GM12878 (cell line): Measurements from ENCODE around the gene FIG4. TPM values are rescaled to one million over a fixed set of nuclear protein-coding genes. Genes with fewer than 3 reads are reported as not detected.

Source experiments
- BHLHE40 ChIP-seq, 2 experiments: fragments of 450-650 bp in 1 of 2; IDR thresholded peaks; 2 replicates each; pipeline ENCODE4 v1.6.1; 2011 to 2017; ENCODE audit warnings: low read depth in 2 of 2, borderline replicate concordance in 1 of 2, improper control_type of control experiment in 1 of 2, low read length in 1 of 2, mild to moderate bottlenecking in 1 of 2
- NFXL1 ChIP-seq: fragments of 450-650 bp; IDR thresholded peaks from 2 replicates; pipeline ENCODE4 v1.6.1; 2017; ENCODE audit warnings: antibody characterized with exemption, mild to moderate bottlenecking, borderline replicate concordance
- SP1 ChIP-seq: IDR thresholded peaks from one replicate; pipeline ENCODE4 v1.6.1; 2011; ENCODE audit warnings: low read depth, low read length
- YY1 ChIP-seq: IDR thresholded peaks from 2 replicates; pipeline ENCODE4 v1.6.1; 2011; ENCODE audit warnings: low read depth, mild to moderate bottlenecking, low read length
- polyA plus RNA-seq, 11 experiments: library from polyadenylated mRNA; depleted of rRNA in 4 of 11; unstranded in 6 of 11; stranded (reverse) in 5 of 11; fragments of >200 nt; fragmentation: Nextera tagmentation in 4 of 11; fragmentation: Illumina TruSeq in 1 of 11; extraction: Ambion mirVana in 4 of 11; extraction: Trizol in 1 of 11; gene quantifications; 1 replicate in 1 of 11; 2 replicates in 10 of 11; pipeline versions ENCODE4 v1.2.1 to v1.2.3, GENCODE V29; 2011 to 2016; ENCODE audit warnings: inconsistent platforms in 2 of 11, missing spikeins in 2 of 11, low read depth in 1 of 11
- total RNA-seq, 4 experiments: library from RNA; depleted of rRNA in 3 of 4; stranded (reverse); fragments of >200 nt in 3 of 4; fragmentation: Illumina TruSeq in 1 of 4; extraction: Trizol in 1 of 4; gene quantifications; 2 replicates each; pipeline versions ENCODE4 v1.2.1 to v1.2.3, GENCODE V29; 2013 to 2021
- TF ChIP-seq, protein P1 (sequence below): fragments of 450-650 bp; IDR thresholded peaks from 2 replicates; pipeline ENCODE4 v1.6.1; 2017; ENCODE audit warnings: borderline replicate concordance
- TF ChIP-seq, protein P2 (sequence below): IDR thresholded peaks from 2 replicates; pipeline ENCODE4 v1.6.1; 2012; ENCODE audit warnings: improper control_type of control experiment, low read depth, low read length; ENCODE audit not compliant: insufficient replicate concordance
- TF ChIP-seq, protein P3 (sequence below): fragments of 450-650 bp; conservative IDR thresholded peaks from 2 replicates; pipeline ENCODE4 v1.6.1; 2017; ENCODE audit warnings: mild to moderate bottlenecking, moderate library complexity
- TF ChIP-seq, protein P4 (sequence below): fragments of 450-650 bp; formaldehyde crosslinking; IDR thresholded peaks from 2 replicates; pipeline ENCODE4 v1.5.0; 2022; ENCODE audit warnings: mild to moderate bottlenecking, missing genetic modification characterization

Gene FIG4
- total and polyA plus RNA-seq, 10 of the 15 experiments (the other 5 are each of a cell fraction or from before 2014, with no cell fraction given): 3.8 to 23.2 (median 11.8) TPM

DNA sequence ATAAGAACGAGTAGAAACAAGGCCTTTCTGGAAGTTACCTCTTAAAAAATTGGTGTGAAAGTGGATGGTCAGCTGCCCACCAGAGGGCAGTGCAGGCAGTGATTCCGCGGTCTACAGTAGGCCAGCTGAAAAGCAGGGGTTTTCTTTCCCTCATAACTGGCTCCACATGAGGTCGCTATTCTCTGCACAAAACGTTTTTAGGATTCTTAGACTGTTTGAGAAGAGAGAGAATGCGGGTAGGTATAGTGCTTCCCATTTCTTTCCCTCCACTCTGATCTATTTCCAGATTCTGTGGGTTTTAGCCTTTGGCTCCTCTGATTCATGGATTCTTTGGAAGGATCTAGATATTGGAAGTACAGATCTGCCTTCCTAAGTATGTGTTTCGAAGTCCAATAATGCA is 14.2 kb downstream of the FIG4 start (continued):
- TF ChIP-seq, protein P1, sequence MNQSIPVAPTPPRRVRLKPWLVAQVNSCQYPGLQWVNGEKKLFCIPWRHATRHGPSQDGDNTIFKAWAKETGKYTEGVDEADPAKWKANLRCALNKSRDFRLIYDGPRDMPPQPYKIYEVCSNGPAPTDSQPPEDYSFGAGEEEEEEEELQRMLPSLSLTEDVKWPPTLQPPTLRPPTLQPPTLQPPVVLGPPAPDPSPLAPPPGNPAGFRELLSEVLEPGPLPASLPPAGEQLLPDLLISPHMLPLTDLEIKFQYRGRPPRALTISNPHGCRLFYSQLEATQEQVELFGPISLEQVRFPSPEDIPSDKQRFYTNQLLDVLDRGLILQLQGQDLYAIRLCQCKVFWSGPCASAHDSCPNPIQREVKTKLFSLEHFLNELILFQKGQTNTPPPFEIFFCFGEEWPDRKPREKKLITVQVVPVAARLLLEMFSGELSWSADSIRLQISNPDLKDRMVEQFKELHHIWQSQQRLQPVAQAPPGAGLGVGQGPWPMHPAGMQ: no peak
- TF ChIP-seq, protein P2, sequence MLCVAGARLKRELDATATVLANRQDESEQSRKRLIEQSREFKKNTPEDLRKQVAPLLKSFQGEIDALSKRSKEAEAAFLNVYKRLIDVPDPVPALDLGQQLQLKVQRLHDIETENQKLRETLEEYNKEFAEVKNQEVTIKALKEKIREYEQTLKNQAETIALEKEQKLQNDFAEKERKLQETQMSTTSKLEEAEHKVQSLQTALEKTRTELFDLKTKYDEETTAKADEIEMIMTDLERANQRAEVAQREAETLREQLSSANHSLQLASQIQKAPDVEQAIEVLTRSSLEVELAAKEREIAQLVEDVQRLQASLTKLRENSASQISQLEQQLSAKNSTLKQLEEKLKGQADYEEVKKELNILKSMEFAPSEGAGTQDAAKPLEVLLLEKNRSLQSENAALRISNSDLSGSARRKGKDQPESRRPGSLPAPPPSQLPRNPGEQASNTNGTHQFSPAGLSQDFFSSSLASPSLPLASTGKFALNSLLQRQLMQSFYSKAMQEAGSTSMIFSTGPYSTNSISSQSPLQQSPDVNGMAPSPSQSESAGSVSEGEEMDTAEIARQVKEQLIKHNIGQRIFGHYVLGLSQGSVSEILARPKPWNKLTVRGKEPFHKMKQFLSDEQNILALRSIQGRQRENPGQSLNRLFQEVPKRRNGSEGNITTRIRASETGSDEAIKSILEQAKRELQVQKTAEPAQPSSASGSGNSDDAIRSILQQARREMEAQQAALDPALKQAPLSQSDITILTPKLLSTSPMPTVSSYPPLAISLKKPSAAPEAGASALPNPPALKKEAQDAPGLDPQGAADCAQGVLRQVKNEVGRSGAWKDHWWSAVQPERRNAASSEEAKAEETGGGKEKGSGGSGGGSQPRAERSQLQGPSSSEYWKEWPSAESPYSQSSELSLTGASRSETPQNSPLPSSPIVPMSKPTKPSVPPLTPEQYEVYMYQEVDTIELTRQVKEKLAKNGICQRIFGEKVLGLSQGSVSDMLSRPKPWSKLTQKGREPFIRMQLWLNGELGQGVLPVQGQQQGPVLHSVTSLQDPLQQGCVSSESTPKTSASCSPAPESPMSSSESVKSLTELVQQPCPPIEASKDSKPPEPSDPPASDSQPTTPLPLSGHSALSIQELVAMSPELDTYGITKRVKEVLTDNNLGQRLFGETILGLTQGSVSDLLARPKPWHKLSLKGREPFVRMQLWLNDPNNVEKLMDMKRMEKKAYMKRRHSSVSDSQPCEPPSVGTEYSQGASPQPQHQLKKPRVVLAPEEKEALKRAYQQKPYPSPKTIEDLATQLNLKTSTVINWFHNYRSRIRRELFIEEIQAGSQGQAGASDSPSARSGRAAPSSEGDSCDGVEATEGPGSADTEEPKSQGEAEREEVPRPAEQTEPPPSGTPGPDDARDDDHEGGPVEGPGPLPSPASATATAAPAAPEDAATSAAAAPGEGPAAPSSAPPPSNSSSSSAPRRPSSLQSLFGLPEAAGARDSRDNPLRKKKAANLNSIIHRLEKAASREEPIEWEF: no peak
- TF ChIP-seq YY1: peak; percentile 78
- TF ChIP-seq NFXL1: no peak
- no peak for TF ChIP-seq SP1
- peak in 1 of 2 experiments; percentile 50; a peak in 2 of 4 replicates for TF ChIP-seq BHLHE40 (IDR thresholded peaks at IDR 0.05; ENCODE audit: borderline replicate concordance in 1 of 2, low read depth in 2 of 2, low read length in 1 of 2)
- TF ChIP-seq, protein P3, sequence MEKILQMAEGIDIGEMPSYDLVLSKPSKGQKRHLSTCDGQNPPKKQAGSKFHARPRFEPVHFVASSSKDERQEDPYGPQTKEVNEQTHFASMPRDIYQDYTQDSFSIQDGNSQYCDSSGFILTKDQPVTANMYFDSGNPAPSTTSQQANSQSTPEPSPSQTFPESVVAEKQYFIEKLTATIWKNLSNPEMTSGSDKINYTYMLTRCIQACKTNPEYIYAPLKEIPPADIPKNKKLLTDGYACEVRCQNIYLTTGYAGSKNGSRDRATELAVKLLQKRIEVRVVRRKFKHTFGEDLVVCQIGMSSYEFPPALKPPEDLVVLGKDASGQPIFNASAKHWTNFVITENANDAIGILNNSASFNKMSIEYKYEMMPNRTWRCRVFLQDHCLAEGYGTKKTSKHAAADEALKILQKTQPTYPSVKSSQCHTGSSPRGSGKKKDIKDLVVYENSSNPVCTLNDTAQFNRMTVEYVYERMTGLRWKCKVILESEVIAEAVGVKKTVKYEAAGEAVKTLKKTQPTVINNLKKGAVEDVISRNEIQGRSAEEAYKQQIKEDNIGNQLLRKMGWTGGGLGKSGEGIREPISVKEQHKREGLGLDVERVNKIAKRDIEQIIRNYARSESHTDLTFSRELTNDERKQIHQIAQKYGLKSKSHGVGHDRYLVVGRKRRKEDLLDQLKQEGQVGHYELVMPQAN: no peak
- TF ChIP-seq, protein P4, sequence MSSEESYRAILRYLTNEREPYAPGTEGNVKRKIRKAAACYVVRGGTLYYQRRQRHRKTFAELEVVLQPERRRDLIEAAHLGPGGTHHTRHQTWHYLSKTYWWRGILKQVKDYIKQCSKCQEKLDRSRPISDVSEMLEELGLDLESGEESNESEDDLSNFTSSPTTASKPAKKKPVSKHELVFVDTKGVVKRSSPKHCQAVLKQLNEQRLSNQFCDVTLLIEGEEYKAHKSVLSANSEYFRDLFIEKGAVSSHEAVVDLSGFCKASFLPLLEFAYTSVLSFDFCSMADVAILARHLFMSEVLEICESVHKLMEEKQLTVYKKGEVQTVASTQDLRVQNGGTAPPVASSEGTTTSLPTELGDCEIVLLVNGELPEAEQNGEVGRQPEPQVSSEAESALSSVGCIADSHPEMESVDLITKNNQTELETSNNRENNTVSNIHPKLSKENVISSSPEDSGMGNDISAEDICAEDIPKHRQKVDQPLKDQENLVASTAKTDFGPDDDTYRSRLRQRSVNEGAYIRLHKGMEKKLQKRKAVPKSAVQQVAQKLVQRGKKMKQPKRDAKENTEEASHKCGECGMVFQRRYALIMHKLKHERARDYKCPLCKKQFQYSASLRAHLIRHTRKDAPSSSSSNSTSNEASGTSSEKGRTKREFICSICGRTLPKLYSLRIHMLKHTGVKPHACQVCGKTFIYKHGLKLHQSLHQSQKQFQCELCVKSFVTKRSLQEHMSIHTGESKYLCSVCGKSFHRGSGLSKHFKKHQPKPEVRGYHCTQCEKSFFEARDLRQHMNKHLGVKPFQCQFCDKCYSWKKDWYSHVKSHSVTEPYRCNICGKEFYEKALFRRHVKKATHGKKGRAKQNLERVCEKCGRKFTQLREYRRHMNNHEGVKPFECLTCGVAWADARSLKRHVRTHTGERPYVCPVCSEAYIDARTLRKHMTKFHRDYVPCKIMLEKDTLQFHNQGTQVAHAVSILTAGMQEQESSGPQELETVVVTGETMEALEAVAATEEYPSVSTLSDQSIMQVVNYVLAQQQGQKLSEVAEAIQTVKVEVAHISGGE (CRISPR knock-in tag): no peak
